Mucosa of rectum (tissue), 2 donors: ENCODE data around the gene ARFGEF3.
"Not testable (repeated sequence)": the region's sequence is repeated elsewhere in the genome, so short reads cannot be mapped to it uniquely, and the experiment has no call there.

Experiments used
- H3K27ac ChIP-seq, 2 donors: one replicate each; pipeline ENCODE4 v1.7.0; 2013; ENCODE audit warnings: inconsistent platforms in 2 of 2, low read depth in 2 of 2, low read length in 2 of 2
- H3K27me3 ChIP-seq, 2 donors: one replicate each; pipeline ENCODE4 v1.7.0; 2013; ENCODE audit warnings: low read length in 2 of 2; ENCODE audit not compliant: control insufficient read depth in 2 of 2, insufficient read depth in 2 of 2
- H3K36me3 ChIP-seq, 2 donors: one replicate each; pipeline ENCODE4 v1.7.0; 2013; ENCODE audit warnings: low read length in 2 of 2; ENCODE audit not compliant: control insufficient read depth in 2 of 2, insufficient read depth in 2 of 2
- H3K4me1 ChIP-seq, 2 donors: one replicate each; pipeline ENCODE4 v1.7.0; 2013; ENCODE audit warnings: low read length in 2 of 2, mild to moderate bottlenecking in 1 of 2; ENCODE audit not compliant: control insufficient read depth in 2 of 2, insufficient read depth in 2 of 2
- H3K4me3 ChIP-seq, 2 donors: one replicate each; pipeline ENCODE4 v1.7.0; 2013; ENCODE audit warnings: low read length in 2 of 2
- H3K9ac ChIP-seq, 2 donors: one replicate each; pipeline ENCODE4 v1.7.0; 2013; ENCODE audit warnings: low read length in 2 of 2, low read depth in 1 of 2, mild to moderate bottlenecking in 1 of 2
- H3K9me3 ChIP-seq, 2 donors: one replicate each; pipeline ENCODE4 v1.7.0; 2013; ENCODE audit warnings: low read length in 2 of 2; ENCODE audit not compliant: control insufficient read depth in 2 of 2
- donor health status: healthy.
- donor health status: Normal muscosa, but diverticular disease.

The ARFGEF3 gene

GRCh38 chr6:138288428-138289085 is 126.8 kb downstream of the ARFGEF3 start:
- H3K9me3 ChIP-seq, H3K9ac ChIP-seq, H3K27ac ChIP-seq, H3K36me3 ChIP-seq, H3K4me1 ChIP-seq, H3K27me3 ChIP-seq, H3K4me3 ChIP-seq: not testable (repeated sequence)

- peaks cover 7 to 12% of the 10 kb centered on the region in 2 donors for H3K36me3 ChIP-seq
- no peaks in the 10 kb centered on the region for H3K4me1 ChIP-seq
Measured at GRCh38 chr6:138289739-138290138, 128.0 kb downstream of the ARFGEF3 start.

GRCh38 chr6:138290423-138290962 is 128.8 kb downstream of the ARFGEF3 start:
- H3K27me3 ChIP-seq: no peaks in the 10 kb centered on the region
- H3K9me3 ChIP-seq: no peaks in the 10 kb centered on the region
- no peaks in the 10 kb centered on the region for H3K4me1 ChIP-seq
- peaks cover 7 to 12% of the 10 kb centered on the region in 2 donors for H3K36me3 ChIP-seq
- H3K4me3 ChIP-seq: no peak overlapping the region
- H3K9ac ChIP-seq: no peak overlapping the region
- no peak overlapping the region for H3K27ac ChIP-seq

More at GRCh38 chr6:138289739-138290138, 128.0 kb downstream of the ARFGEF3 start:
- Histone ChIP-seq H3K9ac (no peak overlapping the region), H3K27me3 (no peaks in the 10 kb centered on the region), H3K4me3 (no peak overlapping the region), H3K27ac (no peak overlapping the region), H3K9me3 (no peaks in the 10 kb centered on the region)

- H3K27ac ChIP-seq: no peak overlapping the region
- H3K27me3 ChIP-seq: no peaks in the 10 kb centered on the region
- H3K9ac ChIP-seq: no peak overlapping the region
- H3K36me3 ChIP-seq: peaks cover 7 to 12% of the 10 kb centered on the region in 2 donors
- no peaks in the 10 kb centered on the region for H3K9me3 ChIP-seq
- H3K4me1 ChIP-seq: no peaks in the 10 kb centered on the region
- H3K4me3 ChIP-seq: no peak overlapping the region
Measured at GRCh38 chr6:138291036-138291848, 129.5 kb downstream of the ARFGEF3 start.

- Histone ChIP-seq H3K4me1 (no peaks in the 10 kb centered on the region), H3K4me3 (no peak overlapping the region), H3K36me3 (peaks cover 11 to 12% of the 10 kb centered on the region in 2 donors), H3K9ac (no peak overlapping the region), H3K27me3 (no peaks in the 10 kb centered on the region), H3K9me3 (no peaks in the 10 kb centered on the region), H3K27ac (no peak overlapping the region)
Measured at GRCh38 chr6:138291849-138292181, 130.1 kb downstream of the ARFGEF3 start.

- Histone ChIP-seq H3K27me3 (no peaks in the 10 kb centered on the region), H3K9me3 (no peaks in the 10 kb centered on the region), H3K4me1 (no peaks in the 10 kb centered on the region), H3K36me3 (peaks cover 7 to 14% of the 10 kb centered on the region in 2 donors), H3K9ac (no peak overlapping the region), H3K27ac (no peak overlapping the region), H3K4me3 (no peak overlapping the region)
Measured at GRCh38 chr6:138292482-138292881, 130.7 kb downstream of the ARFGEF3 start.

- Histone ChIP-seq H3K4me3 (no peak overlapping the region), H3K9ac (no peak overlapping the region), H3K27me3 (no peaks in the 10 kb centered on the region), H3K27ac (no peak overlapping the region), H3K36me3 (peaks cover 10 to 18% of the 10 kb centered on the region in 2 donors), H3K9me3 (no peaks in the 10 kb centered on the region), H3K4me1 (no peaks in the 10 kb centered on the region)
Measured at GRCh38 chr6:138293428-138294395, 132.0 kb downstream of the ARFGEF3 start.

GRCh38 chr6:138296381-138296780 is 134.6 kb downstream of the ARFGEF3 start:
- H3K27me3 ChIP-seq: no peaks in the 10 kb centered on the region
- no peak overlapping the region for H3K9ac ChIP-seq
- H3K27ac ChIP-seq: no peak overlapping the region
- H3K36me3 ChIP-seq: peaks cover 18 to 20% of the 10 kb centered on the region in 2 donors
- H3K9me3 ChIP-seq: no peaks in the 10 kb centered on the region
- no peaks in the 10 kb centered on the region for H3K4me1 ChIP-seq
- H3K4me3 ChIP-seq: no peak overlapping the region

- no peaks in the 10 kb centered on the region for H3K27me3 ChIP-seq
- no peak overlapping the region for H3K4me3 ChIP-seq
- peaks cover 18 to 21% of the 10 kb centered on the region in 2 donors for H3K36me3 ChIP-seq
- H3K4me1 ChIP-seq: no peaks in the 10 kb centered on the region
- no peaks in the 10 kb centered on the region for H3K9me3 ChIP-seq
- H3K9ac ChIP-seq: no peak overlapping the region
- no peak overlapping the region for H3K27ac ChIP-seq
Measured at GRCh38 chr6:138296786-138297185, 135.0 kb downstream of the ARFGEF3 start.
